ENCODE measurements around the gene SIT1. TPM values are rescaled to one million over a fixed set of nuclear protein-coding genes. Genes with fewer than 3 reads are reported as not detected.

SIT1 gene
- polyA plus RNA-seq, 3 donors: 0.27 to 0.36 TPM; not detected in 1

GRCh38 chr9:35603986-35604577, 46.6 kb downstream of the SIT1 start:
- H3K9me3 ChIP-seq (replicated peaks in 1 of 2; ENCODE audit: control insufficient read depth in 1 of 2, insufficient read depth in 1 of 2, low read length in 2 of 2): no peaks in the 10 kb centered on the region
- 0% methylated on average over 40 of the region's 41 CpGs for WGBS (ENCODE audit: insufficient coverage)
- Mint-ChIP-seq H3K9me3 (no peaks in the 10 kb centered on the region), H3K36me3 (peaks cover 21 to 22% of the 10 kb centered on the region in 2 donors), H3K4me3 (peak overlapping the region; percentile 97 to 98), H3K27me3 (ENCODE audit: low read depth in 3 of 3) (peaks cover 0 to 2% (median 0%) of the 10 kb centered on the region in 3 donors), H3K27ac (peak overlapping the region; percentile 96 to 99 (median 99)), H3K4me1 (peaks cover 34% of the 10 kb centered on the region)
- peak; percentile 100 for DNase-seq
- peaks cover 13% of the 10 kb centered on the region for H4K20me1 ChIP-seq (ENCODE audit: insufficient read depth, low read length)
- TF ChIP-seq, protein P1, sequence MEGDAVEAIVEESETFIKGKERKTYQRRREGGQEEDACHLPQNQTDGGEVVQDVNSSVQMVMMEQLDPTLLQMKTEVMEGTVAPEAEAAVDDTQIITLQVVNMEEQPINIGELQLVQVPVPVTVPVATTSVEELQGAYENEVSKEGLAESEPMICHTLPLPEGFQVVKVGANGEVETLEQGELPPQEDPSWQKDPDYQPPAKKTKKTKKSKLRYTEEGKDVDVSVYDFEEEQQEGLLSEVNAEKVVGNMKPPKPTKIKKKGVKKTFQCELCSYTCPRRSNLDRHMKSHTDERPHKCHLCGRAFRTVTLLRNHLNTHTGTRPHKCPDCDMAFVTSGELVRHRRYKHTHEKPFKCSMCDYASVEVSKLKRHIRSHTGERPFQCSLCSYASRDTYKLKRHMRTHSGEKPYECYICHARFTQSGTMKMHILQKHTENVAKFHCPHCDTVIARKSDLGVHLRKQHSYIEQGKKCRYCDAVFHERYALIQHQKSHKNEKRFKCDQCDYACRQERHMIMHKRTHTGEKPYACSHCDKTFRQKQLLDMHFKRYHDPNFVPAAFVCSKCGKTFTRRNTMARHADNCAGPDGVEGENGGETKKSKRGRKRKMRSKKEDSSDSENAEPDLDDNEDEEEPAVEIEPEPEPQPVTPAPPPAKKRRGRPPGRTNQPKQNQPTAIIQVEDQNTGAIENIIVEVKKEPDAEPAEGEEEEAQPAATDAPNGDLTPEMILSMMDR (IDR thresholded peaks at IDR 0.05): peak; percentile 96
- peak overlapping the region; percentile 72 for H3K9ac ChIP-seq (ENCODE audit: insufficient read depth, low read length, poor library complexity, severe bottlenecking)
- peak overlapping the region; percentile 78 to 90 for H3K27ac ChIP-seq (ENCODE audit: low read depth in 1 of 2, low read length in 2 of 2)
- H3K4me3 ChIP-seq (replicated peaks in 1 of 3; ENCODE audit: low read depth in 2 of 3, low read length in 3 of 3): peak overlapping the region; percentile 57 to 98 (median 69)
- H3K36me3 ChIP-seq (replicated peaks in 1 of 2; ENCODE audit: control insufficient read depth in 1 of 2, insufficient read depth in 2 of 2, low read length in 2 of 2): peaks cover 18 to 19% of the 10 kb centered on the region in 2 donors
- peaks cover 12% of the 10 kb centered on the region for H3K79me2 ChIP-seq (ENCODE audit: insufficient read depth, low read length)
- peak overlapping the region; percentile 91 for H2AFZ ChIP-seq (ENCODE audit: insufficient read depth, low read depth, low read length, poor library complexity, severe bottlenecking)
- H3K27me3 ChIP-seq (ENCODE audit: control insufficient read depth in 2 of 2, insufficient read depth in 2 of 2, low read length in 2 of 2): no peaks in the 10 kb centered on the region
- peak overlapping the region; percentile 94 for H3K4me2 ChIP-seq (replicated peaks; ENCODE audit: extremely low read depth, low read length, poor library complexity, severe bottlenecking)
- peaks cover 33 to 42% of the 10 kb centered on the region in 2 donors for H3K4me1 ChIP-seq (ENCODE audit: control insufficient read depth in 1 of 2, insufficient read depth in 2 of 2, low read length in 2 of 2)
- intact Hi-C loops (cut with micrococcal nuclease): loop anchor here (2.0 to 10.0 kb wide), 5 partner anchors 53 to 211 kb away; partner anchors contain the start of genes CCDC107 (in 1 of the 2), CREB3 (in 1 of the 2), HINT2 (in 1 of the 2) and RMRP (in 1 of the 2)

DNA sequence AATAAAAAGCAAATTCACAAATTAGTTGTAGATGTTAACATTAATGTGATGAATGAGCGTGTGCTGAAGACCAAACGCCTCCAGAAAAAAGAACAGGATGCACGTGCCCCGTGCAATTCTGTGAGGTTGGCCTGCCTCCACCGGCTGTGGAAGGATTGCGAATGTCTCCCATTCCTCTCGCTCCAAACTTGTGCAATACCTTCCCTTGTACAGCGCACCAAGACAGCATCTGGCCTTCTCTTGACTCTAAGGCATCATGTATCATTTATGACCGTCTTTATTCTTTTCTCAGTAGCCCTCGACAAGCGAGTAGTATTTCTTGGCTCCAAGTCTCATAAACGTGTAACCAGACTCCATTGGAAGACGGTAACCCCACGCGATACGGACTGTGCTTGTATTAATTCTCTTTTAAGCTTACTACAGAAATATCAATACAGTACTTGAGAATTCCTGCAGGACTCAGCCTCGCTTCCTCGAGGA, 47.2 kb downstream of the SIT1 start:
- WGBS (ENCODE audit: insufficient coverage): 4% methylated on average over 13 of the region's 18 CpGs
- peaks cover 13% of the 10 kb centered on the region in 2 donors for H3K36me3 ChIP-seq (replicated peaks in 1 of 2; ENCODE audit: control insufficient read depth in 1 of 2, insufficient read depth in 2 of 2, low read length in 2 of 2)
- Mint-ChIP-seq H3K9me3 (no peaks in the 10 kb centered on the region), H3K4me3 (peak overlapping the region; percentile 83 to 97), H3K27ac (peak overlapping the region; percentile 66 to 99 (median 98)), H3K27me3 (ENCODE audit: low read depth in 3 of 3) (peaks cover 0 to 2% (median 0%) of the 10 kb centered on the region in 3 donors), H3K4me1 (peaks cover 34% of the 10 kb centered on the region), H3K36me3 (peaks cover 16 to 17% of the 10 kb centered on the region in 2 donors)
- H3K4me2 ChIP-seq (replicated peaks; ENCODE audit: extremely low read depth, low read length, poor library complexity, severe bottlenecking): peak overlapping the region; percentile 94
- peak overlapping the region; percentile 83 for H2AFZ ChIP-seq (ENCODE audit: insufficient read depth, low read depth, low read length, poor library complexity, severe bottlenecking)
- peaks cover 13% of the 10 kb centered on the region for H4K20me1 ChIP-seq (ENCODE audit: insufficient read depth, low read length)
- peak in 2 of 3 donors; percentile 49 to 54 for DNase-seq
- peak overlapping the region; percentile 15 to 98 (median 28) for H3K4me3 ChIP-seq (replicated peaks in 1 of 3; ENCODE audit: low read depth in 2 of 3, low read length in 3 of 3)
- peaks cover 12% of the 10 kb centered on the region for H3K79me2 ChIP-seq (ENCODE audit: insufficient read depth, low read length)
- H3K27ac ChIP-seq (ENCODE audit: low read depth in 1 of 2, low read length in 2 of 2): peak overlapping the region; percentile 11 to 90
- intact Hi-C loops (cut with micrococcal nuclease): loop anchor here (5.0 to 10.0 kb wide), 4 partner anchors 54 to 211 kb away; partner anchors contain the start of genes CCDC107 (in 1 of the 2), CREB3 (in 1 of the 2), HINT2 (in 1 of the 2) and RMRP (in 1 of the 2)
- peak overlapping the region; percentile 49 for H3K9ac ChIP-seq (ENCODE audit: insufficient read depth, low read length, poor library complexity, severe bottlenecking)
- peaks cover 33 to 42% of the 10 kb centered on the region in 2 donors for H3K4me1 ChIP-seq (ENCODE audit: control insufficient read depth in 1 of 2, insufficient read depth in 2 of 2, low read length in 2 of 2)
- no peaks in the 10 kb centered on the region for H3K27me3 ChIP-seq (ENCODE audit: control insufficient read depth in 2 of 2, insufficient read depth in 2 of 2, low read length in 2 of 2)
- TF ChIP-seq, protein P1 (IDR thresholded peaks at IDR 0.05): no peak
- H3K9me3 ChIP-seq (replicated peaks in 1 of 2; ENCODE audit: control insufficient read depth in 1 of 2, insufficient read depth in 1 of 2, low read length in 2 of 2): no peaks in the 10 kb centered on the region
